ENCODE data around the gene CT47A1. TPM values are rescaled to one million over a fixed set of nuclear protein-coding genes. Genes with fewer than 3 reads are reported as not detected.

The CT47A1 gene
- total RNA-seq, 1 donor from 2014 or later, result not detected

DNA sequence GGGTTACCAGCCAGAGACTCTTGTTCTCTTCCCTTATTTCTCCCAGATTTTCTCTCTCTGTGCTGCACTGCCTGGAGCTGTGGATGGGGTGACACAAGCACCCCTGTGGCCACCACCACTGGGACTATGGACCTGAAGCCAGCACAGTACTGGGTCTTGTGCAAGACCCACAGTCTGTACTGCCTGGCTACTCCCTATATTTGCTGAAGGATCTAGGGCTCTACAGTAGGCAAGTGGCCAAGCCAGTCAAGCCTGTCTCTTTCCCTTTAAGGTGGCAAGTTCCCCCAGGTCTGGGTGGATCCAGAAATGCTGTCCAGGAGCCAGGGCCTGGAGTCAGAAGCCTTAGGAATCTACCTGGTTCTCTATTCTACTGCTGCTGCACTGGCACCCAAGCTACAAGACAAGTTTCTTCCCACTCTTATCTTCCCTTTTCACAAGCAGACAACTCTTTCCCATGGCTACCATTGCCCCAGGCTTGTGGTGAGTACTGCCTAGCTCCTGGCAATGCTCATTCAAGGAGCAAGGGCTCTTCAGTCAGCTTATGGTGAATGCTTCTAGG lies 28.4 kb upstream of the CT47A1 start:
- no peaks in the 10 kb centered on the region for H3K4me1 Mint-ChIP-seq (ENCODE audit: low read depth, unreplicated experiment)
- H3K4me3 Mint-ChIP-seq (ENCODE audit: unreplicated experiment), result no peak overlapping the region
- H3K27ac Mint-ChIP-seq (ENCODE audit: unreplicated experiment), result no peak overlapping the region
- no peaks in the 10 kb centered on the region for H3K9me3 Mint-ChIP-seq (ENCODE audit: unreplicated experiment)
- DNase-seq, result no peak
- TF ChIP-seq, protein P1, sequence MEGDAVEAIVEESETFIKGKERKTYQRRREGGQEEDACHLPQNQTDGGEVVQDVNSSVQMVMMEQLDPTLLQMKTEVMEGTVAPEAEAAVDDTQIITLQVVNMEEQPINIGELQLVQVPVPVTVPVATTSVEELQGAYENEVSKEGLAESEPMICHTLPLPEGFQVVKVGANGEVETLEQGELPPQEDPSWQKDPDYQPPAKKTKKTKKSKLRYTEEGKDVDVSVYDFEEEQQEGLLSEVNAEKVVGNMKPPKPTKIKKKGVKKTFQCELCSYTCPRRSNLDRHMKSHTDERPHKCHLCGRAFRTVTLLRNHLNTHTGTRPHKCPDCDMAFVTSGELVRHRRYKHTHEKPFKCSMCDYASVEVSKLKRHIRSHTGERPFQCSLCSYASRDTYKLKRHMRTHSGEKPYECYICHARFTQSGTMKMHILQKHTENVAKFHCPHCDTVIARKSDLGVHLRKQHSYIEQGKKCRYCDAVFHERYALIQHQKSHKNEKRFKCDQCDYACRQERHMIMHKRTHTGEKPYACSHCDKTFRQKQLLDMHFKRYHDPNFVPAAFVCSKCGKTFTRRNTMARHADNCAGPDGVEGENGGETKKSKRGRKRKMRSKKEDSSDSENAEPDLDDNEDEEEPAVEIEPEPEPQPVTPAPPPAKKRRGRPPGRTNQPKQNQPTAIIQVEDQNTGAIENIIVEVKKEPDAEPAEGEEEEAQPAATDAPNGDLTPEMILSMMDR (IDR thresholded peaks at IDR 0.05; ENCODE audit: partially characterized antibody, unreplicated experiment), result no peak
- H3K36me3 Mint-ChIP-seq (ENCODE audit: unreplicated experiment), result no peaks in the 10 kb centered on the region
- peaks cover 3% of the 10 kb centered on the region for H3K27me3 Mint-ChIP-seq (ENCODE audit: unreplicated experiment)

DNA sequence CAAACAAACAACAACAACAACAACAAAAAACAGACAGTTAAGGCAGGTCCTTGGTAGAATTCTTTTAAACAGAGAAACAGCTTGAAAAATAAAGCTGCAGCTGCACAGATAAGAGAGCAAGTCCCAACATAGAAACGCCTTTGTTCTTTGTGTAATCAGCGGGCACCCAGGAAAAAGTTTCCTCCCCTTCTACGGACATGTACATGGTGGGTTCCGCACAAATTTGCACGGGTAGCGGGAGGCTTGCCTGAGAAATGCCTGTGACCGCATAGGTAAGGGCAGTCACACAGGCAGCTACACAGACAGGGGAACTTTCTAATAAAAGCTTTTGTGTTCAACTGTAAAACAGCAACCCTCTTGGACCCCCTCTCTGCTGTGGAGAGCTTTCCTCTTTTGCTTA lies 25.7 kb upstream of the CT47A1 start:
- no peaks in the 10 kb centered on the region for H3K4me1 Mint-ChIP-seq (ENCODE audit: low read depth, unreplicated experiment)
- no peak overlapping the region for H3K4me3 Mint-ChIP-seq (ENCODE audit: unreplicated experiment)
- no peaks in the 10 kb centered on the region for H3K9me3 Mint-ChIP-seq (ENCODE audit: unreplicated experiment)
- H3K27me3 Mint-ChIP-seq (ENCODE audit: unreplicated experiment), result peaks cover 3% of the 10 kb centered on the region
- no peaks in the 10 kb centered on the region for H3K36me3 Mint-ChIP-seq (ENCODE audit: unreplicated experiment)
- no peak overlapping the region for H3K27ac Mint-ChIP-seq (ENCODE audit: unreplicated experiment)
- no peak for DNase-seq
- TF ChIP-seq, protein P1 (IDR thresholded peaks at IDR 0.05; ENCODE audit: partially characterized antibody, unreplicated experiment), result no peak

DNA sequence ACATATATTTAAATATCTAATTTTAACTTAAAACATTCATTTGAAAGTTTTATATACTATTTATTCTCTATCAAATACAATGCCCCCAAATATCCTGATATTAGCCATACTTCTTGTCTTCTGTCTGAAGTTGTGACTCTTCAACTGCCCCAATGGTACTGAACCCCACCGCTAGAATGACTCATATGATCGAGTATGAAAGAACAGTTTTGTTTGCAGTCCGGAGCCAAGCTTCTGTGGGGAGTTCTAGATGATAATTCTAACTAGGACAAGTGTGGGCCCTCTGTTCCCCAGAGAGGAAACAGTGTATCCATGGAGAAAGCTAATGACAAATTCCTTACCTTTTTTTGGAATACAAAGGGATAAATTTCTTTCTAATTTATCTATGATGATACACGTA lies 24.7 kb upstream of the CT47A1 start:
- Mint-ChIP-seq H3K36me3 (ENCODE audit: unreplicated experiment) (no peaks in the 10 kb centered on the region), H3K9me3 (ENCODE audit: unreplicated experiment) (no peaks in the 10 kb centered on the region), H3K4me3 (ENCODE audit: unreplicated experiment) (no peak overlapping the region), H3K4me1 (ENCODE audit: low read depth, unreplicated experiment) (no peaks in the 10 kb centered on the region), H3K27me3 (ENCODE audit: unreplicated experiment) (peaks cover 3% of the 10 kb centered on the region), H3K27ac (ENCODE audit: unreplicated experiment) (no peak overlapping the region)
- DNase-seq, result no peak
- TF ChIP-seq, protein P1 (IDR thresholded peaks at IDR 0.05; ENCODE audit: partially characterized antibody, unreplicated experiment), result no peak

DNA sequence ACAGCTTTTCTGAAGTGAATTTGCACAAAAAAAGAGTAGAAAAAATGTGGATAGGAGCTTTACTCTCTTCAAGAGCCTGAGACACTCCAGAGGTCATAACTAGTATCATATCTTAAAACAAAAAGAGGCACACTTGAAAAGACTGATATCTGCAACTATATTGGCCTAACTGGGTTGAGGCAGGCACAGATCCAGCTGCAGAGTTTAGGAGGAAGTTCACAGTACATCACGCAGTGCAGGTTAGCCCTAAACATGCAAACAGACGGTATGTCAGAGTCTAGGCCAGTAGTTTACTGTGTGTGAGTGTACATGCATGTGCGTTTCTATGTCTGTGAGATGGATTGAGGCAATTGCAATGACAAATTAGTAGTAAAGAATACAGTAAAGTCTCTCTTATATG lies 24.2 kb upstream of the CT47A1 start:
- Mint-ChIP-seq H3K27me3 (ENCODE audit: unreplicated experiment) (peaks cover 3% of the 10 kb centered on the region), H3K36me3 (ENCODE audit: unreplicated experiment) (no peaks in the 10 kb centered on the region), H3K27ac (ENCODE audit: unreplicated experiment) (no peak overlapping the region), H3K4me3 (ENCODE audit: unreplicated experiment) (no peak overlapping the region), H3K9me3 (ENCODE audit: unreplicated experiment) (no peaks in the 10 kb centered on the region), H3K4me1 (ENCODE audit: low read depth, unreplicated experiment) (no peaks in the 10 kb centered on the region)
- TF ChIP-seq, protein P1 (IDR thresholded peaks at IDR 0.05; ENCODE audit: partially characterized antibody, unreplicated experiment), result no peak
- no peak for DNase-seq

DNA sequence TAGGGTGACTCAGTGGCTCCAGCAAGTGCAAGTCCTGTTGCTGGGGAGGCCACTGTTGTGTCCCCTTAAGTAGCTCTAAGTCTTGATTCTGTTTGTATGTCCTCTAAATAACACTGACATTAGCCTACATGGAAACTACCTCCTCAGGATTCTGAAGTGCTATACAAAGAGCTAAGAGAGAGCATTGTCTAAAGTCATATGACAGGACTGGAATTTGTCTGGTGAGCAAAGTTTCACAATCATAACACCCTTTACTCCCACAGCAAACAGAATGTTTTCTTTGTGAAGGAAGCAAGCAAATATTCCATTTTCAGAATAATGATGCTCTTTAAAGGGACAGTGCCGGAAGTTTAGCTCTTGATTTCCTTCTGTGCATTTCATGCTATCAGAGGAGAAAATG lies 23.4 kb upstream of the CT47A1 start:
- H3K27me3 Mint-ChIP-seq (ENCODE audit: unreplicated experiment), result peaks cover 3% of the 10 kb centered on the region
- H3K9me3 Mint-ChIP-seq (ENCODE audit: unreplicated experiment), result no peaks in the 10 kb centered on the region
- no peak overlapping the region for H3K4me3 Mint-ChIP-seq (ENCODE audit: unreplicated experiment)
- H3K4me1 Mint-ChIP-seq (ENCODE audit: low read depth, unreplicated experiment), result no peaks in the 10 kb centered on the region
- H3K27ac Mint-ChIP-seq (ENCODE audit: unreplicated experiment), result no peak overlapping the region
- TF ChIP-seq, protein P1 (IDR thresholded peaks at IDR 0.05; ENCODE audit: partially characterized antibody, unreplicated experiment), result no peak
- H3K36me3 Mint-ChIP-seq (ENCODE audit: unreplicated experiment), result no peaks in the 10 kb centered on the region
- DNase-seq, result no peak
